NCI-H2107 (cell line): Measurements from ENCODE around the gene NELFCD.

ENCODE experiments used
- DNase-seq: peaks from one replicate; lab custom pipeline; 2025; lab: John Stamatoyannopoulos, UW

The NELFCD gene

GRCh38 chr20:58994390-58995159, 13.5 kb downstream of the NELFCD start:
- DNase-seq = no peak

GRCh38 chr20:58995461-58996225, 14.6 kb downstream of the NELFCD start:
- no peak for DNase-seq

DNA sequence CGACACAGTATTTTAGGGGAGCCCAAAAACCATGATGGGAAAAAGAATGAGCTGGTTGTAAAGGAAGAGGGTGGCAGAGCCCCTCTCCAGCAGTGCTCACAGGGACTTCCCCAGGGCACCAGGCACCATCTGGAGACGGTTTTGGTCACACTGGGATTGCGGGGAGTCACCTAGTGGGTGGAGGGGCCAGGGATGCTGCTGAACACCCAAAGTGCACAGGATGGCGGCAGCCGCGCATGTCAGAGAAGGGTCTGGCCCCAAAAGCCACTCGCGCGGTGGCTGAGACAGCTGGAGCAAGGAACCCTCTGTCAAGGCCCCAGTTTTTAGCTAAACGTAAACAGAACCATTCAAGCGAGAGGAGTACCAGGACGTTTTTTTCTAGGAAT, 15.2 kb downstream of the NELFCD start:
- DNase-seq = no peak

DNA sequence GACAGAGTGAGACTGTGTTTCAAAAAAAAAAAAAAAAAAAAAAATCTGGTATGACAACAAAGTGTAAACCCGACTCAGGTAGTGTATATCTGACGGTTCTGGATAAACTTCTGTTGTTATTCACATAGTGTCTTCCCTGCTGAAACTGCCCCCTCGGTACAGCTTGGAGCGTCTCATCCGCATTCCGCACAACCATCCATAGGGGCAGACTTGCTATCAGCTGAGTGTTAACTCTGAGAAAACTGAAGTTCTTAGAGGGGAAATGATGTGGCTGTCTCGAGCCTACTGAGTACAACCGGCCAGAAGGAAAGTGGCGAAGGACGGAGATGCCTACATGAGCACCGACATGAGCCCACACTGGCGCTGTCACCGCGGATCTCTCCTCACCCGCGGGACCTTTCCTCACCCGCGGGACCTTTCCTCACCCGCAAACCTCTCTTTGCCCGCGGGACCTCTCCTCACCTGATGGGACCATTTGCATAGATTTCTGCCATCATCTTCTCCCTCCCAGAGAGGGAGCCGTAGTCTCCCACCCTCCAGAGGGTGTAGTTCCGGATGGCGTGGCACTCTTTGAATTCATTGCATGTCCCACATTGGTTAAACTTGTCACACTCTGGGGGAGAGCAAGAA, 16.2 kb downstream of the NELFCD start:
- DNase-seq = no peak

DNA sequence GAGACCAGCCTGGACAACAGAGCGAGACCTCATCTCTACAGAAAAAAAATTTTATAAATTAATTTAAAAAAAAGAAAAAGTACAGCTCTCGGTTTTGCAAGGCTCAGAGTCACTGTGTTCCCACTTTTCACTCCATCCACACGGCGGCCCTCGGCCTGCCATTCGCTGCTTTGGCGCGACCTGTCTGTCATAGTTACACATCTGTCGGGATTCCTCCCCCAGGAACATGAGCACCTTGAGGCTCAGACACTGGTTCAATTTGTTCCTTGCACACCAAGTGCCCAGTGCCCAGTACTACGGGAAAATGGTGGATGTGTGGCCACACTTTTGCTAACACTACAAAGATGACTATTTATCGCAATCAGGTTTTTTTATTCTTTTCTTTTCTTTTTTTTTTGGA, 17.6 kb downstream of the NELFCD start:
- DNase-seq = no peak

GRCh38 chr20:59000326-59000725, 19.3 kb downstream of the NELFCD start:
- no peak for DNase-seq

DNA sequence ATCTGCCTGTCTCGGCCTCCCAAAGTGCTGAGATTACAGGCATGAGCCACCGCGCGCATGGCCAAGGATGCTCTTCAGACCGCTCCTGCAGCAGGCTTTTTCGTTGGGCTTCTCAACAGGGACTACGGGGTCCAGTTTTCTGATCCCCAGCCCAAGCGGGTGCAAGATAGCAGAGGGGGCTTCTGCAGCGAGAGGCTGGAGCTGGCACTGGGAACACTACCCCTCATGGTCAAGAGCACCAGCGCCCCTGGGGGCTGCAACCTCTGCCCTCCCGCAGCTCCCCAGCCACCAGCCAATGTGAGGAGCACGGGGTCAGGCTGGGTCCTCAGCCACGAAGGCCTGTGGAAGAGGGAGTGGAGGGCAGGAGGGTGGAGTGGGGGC, 20.0 kb downstream of the NELFCD start:
- DNase-seq = no peak

- DNase-seq = no peak
Measured at GRCh38 chr20:59001449-59002171, 20.6 kb downstream of the NELFCD start.

GRCh38 chr20:59002388-59002787, 21.3 kb downstream of the NELFCD start:
- no peak for DNase-seq

- no peak for DNase-seq
Measured at GRCh38 chr20:59002874-59003399, 21.9 kb downstream of the NELFCD start.

DNA sequence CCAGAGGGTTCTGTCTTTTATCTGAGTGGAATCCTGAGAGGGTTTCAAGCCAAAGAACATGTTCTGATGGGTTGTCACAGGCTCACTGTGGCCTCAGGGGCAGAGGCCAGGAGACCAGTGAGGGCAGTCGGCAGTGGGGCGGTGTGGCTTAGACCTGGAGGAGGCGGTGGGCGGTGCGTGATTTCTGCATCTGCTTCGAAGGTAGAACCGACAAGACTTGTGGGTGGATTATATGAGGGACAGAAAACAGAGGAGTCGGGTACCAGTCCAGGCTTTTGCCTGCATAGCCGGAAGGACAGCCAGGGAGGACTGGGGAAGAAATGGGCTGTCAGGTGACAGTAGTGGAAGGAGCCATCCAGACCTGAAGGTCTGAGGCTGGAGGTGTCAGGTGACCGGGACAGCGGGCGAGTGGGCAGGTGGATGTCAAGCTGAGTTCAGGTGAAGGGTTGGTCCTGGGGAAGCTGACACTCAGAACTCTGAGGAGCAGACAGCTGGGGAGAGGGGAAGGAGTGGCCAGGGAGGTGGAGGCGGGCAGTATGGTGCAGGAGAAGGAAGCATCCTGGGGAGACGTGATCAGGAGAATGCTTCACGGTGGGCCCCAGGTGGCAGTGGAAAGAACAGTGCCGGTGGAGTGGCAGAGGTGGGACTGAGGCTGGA, 22.9 kb downstream of the NELFCD start:
- DNase-seq = no peak

DNA sequence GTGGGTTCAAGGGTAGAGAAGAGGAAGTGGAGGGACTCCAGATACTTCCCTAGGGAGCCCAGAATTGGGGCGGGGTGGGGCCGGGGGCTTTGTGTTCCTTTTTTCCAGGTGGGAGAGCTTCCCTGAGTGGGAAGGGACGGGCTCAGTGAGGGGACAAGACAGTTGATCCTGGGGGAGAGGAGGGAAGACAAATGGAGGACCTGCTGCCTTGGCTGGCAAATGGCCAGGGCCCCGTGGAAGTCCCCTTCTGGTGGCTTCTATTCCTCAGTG, 23.4 kb downstream of the NELFCD start:
- DNase-seq = no peak

DNA sequence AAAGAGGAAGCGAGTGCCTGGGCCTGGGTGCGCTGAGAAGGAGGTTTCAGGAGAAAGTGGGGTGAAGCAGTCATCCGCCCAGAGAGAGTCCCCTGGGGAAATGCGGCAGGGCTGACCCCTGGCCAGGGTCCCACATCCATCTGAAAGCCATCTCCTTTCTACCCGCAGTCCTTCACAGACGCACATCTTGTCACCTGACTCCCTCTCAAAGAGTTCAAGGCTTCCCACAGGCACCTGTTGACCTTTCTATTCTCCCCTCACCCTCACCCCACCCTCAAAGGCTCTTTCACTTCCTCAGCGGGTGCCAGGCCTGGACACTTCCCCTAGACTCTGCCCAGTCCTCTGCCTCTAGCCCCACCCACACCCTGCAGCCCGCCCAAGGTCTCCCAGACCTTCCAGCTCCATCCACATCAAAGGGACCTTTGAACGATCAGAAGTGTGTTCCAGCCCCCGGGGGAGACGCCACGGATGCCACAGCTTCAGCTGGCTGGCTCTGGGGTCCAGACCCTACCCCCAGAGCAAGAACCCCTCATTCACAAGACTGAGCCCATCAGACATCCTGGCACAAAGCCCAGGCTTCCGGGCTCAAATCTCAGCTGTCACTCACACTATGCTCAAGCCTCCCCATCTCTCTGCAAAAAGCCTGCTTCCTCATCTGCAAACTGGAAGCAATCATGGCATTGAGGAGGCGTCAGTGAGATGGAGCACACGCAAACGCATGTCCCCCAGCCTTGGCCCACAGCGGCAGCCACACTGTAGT, 23.9 kb downstream of the NELFCD start:
- no peak for DNase-seq

- DNase-seq = no peak
Measured at GRCh38 chr20:59005523-59006166, 24.6 kb downstream of the NELFCD start.

DNA sequence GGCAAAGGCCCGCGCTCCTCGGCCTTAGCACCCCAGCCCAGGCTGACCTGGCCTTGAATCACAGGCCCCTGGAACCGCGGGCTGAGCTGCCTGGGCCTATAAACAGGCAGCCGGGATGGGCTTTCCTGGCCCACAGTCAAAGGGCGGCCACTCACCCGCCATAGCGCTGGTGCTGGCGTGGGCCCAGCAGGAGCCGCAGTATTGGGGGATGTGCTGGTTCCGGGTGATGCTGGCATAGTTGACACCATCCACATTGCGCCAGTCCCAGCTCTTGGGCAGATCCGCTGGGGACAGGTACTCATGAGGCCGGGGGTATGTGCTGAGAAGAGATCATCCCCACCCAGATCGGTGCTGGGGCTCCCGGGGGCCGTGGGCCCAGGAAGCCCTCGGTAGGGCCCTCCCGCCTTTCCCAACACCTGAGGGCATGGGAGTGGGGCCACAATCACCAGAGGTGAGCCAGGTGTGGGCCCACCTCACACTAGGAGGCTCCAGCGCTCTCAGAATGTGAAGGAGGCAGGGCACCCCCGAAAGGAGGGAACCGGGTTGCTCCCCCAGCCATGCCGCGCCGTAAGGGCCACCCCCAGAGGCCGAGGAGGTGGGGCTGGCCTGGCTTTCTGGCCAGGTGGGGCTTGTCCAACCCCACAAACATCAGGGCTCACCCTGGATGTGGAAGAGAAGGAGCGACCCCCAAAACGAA, 25.3 kb downstream of the NELFCD start:
- no peak for DNase-seq

DNA sequence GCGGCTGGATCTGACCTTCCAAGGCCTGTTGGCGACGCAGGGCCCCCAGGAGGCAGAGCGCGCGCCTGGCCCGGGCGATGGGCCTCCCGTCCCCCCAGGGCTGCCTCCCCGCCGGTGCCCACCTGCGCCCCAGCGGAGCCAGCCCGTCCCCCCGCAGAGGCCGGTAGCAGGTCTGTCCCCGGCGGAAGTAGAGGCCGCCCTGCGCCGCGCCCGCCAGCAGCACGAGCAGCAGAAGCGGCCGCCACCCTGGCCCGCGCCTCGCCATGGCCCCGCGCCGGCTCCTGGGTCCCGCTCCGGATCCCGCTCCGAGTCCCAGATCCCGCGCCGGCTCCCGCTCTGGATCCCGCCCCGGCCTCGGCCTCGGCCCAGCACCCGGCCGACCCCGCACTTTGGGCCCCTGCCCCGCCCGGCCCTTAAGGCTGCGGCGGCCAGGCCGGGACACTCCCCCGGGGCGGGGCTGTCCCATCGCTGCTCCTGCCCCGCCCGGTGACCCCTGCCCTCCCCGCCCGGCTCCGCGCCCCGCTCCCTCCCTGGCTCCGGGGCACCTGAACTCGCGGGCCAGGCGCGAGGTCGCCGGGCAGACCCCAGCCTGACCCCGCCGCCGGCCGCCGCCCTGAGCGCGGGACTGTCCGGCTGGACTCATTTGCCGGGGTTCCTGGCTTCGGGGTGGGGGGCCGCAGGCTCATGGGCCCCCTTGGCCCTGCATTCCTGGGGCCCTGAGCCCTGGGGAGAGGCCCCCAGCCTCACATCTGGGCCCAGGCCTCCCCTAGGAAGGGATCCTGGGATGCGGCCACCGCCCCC, 26.0 kb downstream of the NELFCD start, which contains the start of gene CTSZ:
Gene CTSZ (minus strand): TSS at position 391 of the 801 bp plus-strand sequence. CDS start 126 bp downstream, at position 265.
- no peak for DNase-seq

DNA sequence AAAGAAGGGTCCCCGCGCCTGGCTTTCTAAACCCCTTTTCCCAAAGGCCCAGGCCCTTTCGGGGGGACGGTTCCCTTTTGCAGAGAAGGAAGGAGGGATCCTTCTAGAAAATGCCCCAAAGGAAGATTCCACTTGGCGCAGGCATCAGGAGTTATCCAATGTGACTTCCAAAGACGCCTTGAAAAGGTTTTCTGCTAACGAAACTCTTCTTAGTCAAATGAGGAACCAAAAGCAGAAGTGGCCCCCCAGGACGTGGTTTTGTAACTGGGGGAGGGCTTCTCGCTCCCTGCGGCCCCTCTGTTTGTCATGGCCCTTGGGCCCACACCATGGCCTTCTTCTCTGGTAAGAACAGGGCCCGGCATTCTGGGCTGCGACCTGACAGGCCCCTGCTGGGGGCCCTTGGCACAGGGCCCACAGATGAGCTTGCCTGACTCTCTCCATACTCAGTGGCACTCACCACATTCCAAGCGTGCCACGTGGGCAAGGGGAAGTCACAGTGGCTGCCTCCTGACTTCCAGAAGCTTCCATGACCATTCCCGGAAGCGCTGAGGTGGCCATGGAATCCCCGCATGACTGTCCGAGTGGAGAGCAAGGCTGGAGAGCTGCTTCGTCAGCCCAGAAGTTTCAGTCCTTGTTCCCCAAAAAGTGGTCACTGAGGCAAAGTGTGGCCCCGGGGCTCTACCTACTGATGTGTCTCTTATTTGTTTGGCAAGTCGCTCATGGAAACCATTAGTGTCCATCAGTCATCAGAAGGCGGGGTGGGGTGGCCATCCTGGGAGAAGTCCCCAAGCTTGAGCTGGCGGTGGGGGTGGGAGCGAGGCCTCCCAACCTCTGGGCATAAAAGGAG, 26.8 kb downstream of the NELFCD start:
- no peak for DNase-seq

DNA sequence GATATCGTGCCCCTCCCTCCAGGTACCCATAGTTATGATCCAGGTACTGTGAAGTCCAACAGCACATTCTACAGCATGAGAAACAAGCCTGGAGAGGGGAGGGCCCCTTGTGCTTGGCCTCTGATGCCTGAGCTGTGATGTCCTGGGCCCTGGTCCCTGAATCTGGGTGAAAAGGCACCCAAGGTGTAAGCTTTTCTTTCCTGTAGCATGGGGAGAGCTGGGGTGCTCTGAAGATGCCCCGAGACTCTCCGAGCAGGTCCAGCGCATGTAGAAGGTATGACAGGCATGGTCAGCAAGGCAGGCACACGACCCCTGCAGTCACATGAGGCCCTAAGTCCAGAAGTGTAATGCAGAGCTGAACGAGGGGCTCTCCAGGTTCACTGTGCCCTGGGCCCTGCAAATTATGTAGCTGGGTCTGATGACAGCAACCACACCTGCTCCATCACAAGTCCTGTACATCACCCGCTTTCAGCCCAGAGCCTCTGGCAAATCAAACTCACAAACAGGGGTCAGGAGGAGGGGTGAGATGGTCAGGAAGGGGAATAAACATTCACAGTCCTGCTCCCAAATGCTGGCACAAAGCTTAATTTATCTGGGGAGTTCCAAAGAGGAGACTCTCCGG, 27.8 kb downstream of the NELFCD start:
- no peak for DNase-seq
